CD4-positive, alpha-beta T cell treated with Interleukin-17A for 4 hours (primary cell): ENCODE measurements around the gene HS3ST2.
"Not testable (repeated sequence)": the region's sequence is repeated elsewhere in the genome, so short reads cannot be mapped to it uniquely, and the experiment has no call there.

Source experiments
- DNase-seq: peaks from one replicate; pipeline ENCODE4 v3.0.0-alpha.2; 2020; ENCODE audit warnings: mixed read lengths

HS3ST2 gene

DNA sequence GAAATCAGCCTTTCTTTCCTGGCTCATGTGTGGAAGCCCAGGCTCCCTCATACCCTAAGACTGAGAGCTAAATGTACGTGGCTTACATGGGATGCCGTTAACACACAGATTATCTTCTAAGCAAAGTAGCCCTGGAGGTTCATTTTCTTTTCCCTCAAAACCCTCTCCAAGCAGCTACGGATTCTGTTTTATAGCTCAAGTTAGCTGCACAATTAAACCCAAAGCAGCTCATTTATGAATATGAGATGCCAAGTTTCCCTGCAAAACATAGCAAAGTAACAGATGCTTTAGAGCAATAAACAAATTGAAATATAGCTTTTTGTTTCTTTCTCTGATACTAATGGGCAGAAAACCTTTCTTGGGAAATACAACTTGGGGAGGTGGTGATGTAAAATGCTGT is 72.0 kb downstream of the HS3ST2 start:
- DNase-seq: no peak

DNA sequence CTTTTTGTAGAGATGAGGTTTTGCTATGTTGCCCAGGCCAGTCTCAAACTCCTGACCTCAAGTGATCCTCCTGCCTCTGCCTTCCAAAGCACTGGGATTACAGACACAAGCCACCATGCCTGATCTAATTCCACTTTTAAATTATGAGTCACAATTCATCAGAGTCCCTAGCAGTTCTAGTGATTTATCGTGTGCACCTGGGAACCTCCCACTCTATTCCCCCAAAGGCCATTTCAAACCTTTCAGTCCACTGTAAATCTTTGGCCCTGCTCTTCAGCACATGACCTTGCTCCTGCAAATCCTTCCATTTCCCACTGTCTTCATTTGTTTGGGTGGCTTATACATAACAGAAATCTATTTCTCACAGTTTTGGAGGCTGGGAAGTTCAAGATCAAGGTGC is 73.0 kb downstream of the HS3ST2 start:
- DNase-seq: no peak

DNA sequence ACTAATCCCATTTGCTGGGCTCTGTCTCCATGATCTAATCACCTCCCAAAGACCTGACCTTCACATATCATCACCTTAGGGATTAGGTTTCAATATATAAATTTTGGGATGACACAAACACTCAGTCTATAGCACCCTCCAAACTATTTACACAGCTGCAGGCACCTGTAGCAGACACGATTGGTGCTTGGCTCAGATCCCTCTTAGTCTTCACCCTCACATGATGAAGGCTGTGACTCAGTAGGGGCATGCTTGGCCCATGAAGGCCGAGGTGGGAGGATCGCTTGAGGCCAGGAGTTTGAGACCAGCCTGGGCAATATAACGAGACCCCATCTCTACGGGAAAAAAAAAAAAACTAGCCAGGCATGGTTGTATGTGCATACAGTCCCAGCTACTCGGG is 73.5 kb downstream of the HS3ST2 start:
- DNase-seq: no peak

DNA sequence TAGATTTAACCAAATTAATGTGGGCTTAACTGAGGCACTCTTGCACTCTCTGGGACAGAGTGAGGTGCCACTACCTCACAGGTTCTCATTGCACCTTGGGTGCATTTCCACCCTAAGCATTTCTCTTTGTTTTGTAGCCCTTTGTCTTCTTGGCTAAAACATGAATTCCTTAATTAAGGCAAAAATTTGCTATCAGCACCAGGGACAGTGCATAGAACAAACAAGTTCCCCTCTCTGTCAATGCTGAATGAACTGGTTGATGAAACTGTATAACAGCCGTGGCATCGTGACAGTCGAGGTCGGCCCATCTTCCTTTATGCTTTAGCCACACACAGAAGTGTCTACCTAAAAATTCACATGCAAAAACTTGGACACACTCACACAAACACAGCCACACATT is 74.8 kb downstream of the HS3ST2 start:
- no peak for DNase-seq

DNA sequence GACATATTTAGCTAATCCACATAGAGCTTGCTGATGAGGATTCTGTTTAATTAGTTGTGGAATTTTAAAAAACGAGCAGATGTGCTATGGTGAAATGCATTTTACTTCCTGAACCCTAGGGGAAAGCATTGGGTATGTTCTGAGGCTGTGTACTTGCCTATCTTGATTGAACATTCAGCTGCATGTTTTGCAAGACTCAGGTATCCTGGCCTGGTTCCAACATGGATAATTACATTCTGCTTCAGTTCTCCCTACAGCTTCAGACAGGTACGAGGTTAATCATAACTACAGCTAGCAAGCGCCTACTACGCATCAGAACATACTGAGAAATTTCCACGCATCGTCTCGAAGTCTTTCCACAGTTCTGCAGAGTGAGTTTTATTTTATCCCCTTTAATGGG is 77.0 kb downstream of the HS3ST2 start:
- no peak for DNase-seq

DNA sequence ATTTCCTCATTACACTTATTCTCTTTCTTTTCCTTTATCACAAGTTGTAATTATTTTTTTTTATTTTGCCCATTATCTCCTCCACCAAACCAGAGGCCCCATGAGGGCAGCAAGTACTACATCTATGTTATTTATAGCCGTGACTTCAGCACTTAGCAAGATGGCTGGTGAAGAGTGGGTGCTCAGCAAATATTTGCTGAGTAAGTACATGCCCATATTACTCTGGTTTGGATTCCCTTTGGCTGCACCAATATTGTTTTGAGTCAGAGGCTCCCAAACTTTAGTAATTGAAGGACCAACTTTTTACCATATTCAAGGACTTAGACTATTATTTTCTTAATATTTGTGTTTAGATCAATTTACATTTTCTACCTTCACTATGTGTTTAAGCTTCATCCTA is 83.2 kb downstream of the HS3ST2 start:
- no peak for DNase-seq

DNA sequence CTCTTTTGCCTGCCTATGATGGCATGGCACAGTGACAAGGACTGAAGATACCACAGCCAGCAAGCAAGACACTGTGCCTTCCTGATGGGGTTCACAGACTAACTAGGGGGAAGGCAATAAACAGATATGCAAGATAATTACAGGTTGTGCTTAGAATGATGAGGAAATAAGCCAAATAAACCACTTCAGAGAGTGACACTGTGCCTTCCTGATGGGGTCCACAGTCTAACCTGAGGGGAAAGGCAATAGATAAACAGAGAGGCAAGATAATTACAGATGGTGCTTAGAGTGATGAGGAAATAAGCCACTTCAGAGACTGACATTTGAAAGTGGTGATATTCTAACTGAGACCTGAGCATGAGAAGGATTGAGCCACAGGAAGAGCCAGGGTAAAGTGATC is 84.2 kb downstream of the HS3ST2 start:
- DNase-seq: no peak

DNA sequence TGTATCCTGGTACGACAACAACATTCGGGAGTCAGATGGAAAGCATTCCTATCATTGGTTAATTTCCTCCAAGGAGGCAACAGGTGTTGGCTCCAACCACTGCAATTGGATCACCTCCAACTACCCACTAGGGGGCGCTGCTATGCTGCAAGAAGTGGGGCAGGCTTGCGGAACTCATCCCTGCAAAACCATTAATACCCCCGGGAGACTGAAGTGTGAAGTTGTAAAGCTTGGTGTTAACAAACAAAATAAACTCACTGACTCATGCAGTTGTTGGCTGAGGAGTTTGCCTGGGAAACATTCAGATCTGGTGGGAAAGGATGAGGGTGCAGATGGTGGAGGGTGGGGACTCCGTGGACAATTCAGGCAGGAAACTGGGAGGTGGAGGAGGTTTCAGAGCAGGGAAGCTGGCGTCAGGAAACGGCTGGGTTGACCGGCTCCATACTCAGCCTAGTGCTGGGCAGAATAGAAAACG is 84.9 kb downstream of the HS3ST2 start:
- DNase-seq: peak; percentile 44

DNA sequence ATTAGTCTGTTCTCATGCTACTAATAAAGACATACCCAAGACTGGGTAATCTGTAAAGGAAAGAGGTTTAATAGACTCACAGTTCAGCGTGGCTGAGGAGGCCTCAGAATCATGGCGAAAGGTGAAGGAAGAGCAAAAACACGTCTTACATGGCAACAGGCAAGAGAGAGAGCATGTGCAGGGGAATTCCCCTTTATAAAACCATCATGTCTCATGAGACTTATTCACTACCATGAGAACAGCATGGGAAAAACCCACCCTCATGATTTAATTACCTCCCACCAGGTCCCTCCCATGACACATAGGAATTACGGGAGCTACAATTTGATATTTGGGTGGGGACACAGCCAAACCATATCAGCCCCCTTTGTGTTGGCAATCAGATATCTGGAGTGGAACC is 85.6 kb downstream of the HS3ST2 start:
- DNase-seq: not testable (repeated sequence)

DNA sequence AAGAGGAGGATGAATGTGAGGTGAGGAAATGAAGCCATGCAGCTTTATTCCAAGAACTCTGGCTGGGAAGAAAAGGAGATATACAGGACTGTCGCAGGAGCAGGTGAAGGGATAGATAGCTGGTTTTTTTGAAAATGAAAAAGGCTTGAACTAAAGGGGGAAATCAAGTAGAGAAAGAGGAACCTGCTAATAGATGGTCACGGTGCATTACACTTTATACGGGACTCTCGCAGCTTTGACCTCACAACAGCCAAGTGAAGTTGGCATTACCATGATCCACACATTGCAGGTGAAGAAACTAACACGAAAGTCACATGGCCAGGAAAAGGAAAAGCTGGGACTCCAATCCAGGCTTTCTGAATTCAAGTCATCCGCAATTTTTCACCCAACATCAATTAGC is 86.9 kb downstream of the HS3ST2 start:
- DNase-seq: no peak

DNA sequence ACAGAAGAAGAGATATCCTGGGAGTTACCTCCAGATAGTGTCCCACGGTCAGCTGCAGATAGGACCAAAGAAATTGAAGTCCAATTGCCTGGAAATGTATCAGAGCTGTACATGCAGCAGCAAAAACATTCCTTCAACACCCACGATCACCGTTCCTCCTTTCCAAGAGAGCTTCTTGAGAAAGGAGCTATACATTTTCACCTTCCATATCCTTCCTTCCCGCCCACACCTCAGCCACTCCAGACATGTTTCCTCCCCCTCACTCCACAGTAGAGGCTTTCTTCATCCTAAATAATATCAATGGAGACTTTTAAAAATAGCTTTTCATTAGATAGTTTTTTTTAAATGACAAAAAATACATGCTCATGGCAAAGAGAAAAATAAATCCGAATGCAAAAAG is 87.6 kb downstream of the HS3ST2 start:
- DNase-seq: no peak

DNA sequence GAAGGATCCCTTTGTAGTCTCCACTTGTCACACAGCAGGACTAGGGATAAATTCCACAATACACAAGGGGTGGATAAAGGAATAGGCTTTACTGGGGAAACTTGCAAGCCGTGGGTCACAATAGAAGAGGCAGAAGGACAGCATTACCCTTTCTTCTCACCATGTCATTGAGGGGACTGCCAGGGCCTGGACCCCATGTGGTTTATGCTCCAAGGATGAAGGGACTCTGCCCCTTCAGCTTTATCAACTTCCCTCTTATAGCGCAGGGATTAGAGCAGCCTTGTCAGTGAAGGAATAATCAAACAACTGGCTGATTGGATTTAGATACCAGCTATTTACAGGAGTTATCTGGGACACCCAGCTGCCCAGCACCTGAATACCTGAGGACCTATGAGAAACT is 89.8 kb downstream of the HS3ST2 start:
- no peak for DNase-seq

DNA sequence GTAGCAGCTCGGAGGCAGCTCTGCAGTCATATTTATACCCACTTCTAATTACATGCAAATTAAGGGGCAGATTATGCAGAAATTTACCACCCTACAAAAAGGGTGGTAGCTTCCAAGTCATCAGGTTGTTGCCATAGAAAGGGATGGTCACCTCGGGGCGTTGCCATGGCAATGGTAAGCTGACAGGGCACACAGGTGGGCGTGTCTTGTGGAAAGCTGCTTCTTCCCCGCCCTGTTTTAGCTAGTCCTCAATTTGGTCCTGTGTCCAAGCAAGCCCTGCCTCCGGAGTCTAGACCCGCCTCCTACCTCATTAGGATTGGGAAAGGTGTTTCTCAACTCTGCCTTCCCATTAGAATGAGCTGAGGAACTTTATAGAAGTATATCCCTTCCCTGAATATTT is 98.7 kb downstream of the HS3ST2 start:
- DNase-seq: no peak

DNA sequence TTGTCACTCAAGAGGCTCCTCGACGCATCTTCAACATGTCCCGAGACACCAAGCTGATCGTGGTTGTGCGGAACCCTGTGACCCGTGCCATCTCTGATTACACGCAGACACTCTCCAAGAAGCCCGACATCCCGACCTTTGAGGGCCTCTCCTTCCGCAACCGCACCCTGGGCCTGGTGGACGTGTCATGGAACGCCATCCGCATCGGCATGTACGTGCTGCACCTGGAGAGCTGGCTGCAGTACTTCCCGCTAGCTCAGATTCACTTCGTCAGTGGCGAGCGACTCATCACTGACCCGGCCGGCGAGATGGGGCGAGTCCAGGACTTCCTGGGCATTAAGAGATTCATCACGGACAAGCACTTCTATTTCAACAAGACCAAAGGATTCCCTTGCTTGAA is 101.0 kb downstream of the HS3ST2 start:
- DNase-seq: no peak

DNA sequence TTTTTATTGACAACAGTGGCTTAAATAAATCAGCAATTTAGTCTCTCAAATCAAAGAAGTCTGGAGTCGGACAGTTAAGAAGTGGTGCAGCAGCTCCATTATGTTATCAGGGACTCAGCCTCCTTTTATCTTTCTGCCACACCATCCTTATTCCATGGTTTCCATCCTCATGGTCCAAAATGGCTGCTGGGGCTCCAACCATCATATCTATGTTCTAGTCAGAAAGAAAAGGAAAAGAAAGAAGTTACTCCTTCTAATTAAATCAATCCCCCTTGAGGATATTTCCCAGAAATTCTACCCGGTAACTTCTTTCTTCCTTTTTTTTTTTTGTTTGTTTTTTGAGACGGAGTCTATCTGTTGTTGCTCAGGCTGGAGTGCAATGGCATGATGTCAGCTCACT is 109.5 kb downstream of the HS3ST2 start:
- no peak for DNase-seq

DNA sequence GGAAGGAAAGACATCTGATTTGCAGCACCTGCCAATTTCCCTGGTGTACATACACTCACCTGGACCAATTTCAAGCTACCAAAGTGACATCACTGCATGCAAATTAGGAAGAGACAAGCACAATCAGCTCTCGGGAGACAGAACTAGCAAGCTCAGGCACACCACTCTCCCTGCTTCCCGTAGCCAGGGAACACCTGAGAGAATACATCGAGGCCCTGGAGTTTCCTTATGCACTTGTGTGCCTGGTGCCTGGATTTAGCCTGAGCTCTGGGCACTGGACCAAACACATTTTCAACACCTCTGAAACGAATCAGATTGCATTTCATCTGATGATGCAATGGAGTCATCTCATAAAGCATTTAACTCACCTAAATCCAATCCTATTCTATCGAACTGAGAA is 110.5 kb downstream of the HS3ST2 start:
- no peak for DNase-seq

DNA sequence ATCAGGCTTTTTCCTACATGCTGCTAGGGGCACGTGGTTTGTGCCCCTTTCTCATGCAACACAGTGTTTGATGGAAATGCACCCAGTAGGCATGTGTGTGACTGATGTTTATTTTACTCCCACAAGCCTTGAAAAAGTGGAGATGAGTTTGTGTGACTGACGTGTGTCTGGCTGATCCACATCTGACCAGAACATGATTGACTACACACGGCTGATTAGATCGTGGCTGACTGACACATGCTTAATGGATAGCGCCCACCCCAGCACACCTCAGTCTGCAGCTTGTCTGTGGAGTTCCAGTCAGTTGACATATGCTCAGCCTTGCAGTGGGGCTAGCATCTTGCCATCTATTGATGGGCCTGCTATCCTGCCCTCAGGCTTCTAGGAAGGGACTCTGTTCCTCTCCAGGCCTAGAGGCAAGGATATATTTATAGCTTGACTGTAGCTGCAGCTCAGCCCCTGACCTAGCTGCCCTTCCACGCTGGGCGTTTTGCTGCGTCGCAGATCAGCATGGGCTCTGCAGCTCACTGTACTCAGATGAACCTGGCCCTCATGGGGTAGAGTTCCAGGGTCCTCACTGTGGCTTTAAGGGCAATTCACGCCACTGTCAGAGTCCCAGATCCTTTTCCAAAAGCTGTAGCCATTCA is 112.3 kb downstream of the HS3ST2 start:
- no peak for DNase-seq

DNA sequence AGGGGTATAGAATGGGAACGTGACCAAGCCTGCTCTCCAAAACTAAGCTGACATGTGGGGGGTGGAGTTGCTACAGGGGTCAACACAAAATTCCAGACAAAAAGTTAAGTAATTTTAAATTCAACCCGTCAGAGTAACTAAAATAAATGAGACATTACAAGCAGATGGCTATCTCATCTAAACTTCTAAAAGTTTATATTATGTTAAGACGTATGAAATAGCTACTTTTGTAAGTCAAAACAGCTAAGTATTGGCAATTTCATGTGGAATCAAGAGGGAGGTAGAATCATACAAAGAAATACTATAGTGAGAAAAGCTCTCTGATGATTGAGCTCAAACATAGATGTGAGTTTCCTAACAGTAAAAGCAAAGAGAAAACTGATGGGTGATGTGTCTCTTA is 113.3 kb downstream of the HS3ST2 start:
- DNase-seq: no peak

DNA sequence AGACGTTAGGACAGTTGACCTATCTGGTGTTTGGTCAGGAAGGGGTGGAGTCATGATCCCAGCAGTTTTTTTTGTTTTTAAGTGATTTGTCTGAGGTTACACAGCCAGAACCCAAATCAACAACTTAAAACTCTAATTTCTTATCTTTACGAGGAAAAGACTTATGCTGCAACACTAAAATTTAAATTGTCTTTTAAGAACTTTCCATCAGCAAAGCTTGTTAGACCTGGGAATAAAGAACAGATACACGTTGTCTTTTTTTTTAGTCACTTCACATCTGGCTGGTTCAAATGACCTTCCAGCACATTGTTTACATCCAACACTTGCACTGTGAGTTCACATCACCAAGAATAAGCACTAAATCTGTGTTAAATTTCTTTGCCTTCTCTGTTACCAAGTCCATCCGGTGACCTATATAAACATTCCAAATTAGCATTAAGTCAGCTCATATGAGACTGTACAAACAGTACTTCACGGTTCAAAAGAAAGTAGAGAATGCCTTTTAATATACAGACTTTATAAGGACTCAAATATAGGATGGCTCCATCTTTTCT is 115.0 kb downstream of the HS3ST2 start:
- no peak for DNase-seq

DNA sequence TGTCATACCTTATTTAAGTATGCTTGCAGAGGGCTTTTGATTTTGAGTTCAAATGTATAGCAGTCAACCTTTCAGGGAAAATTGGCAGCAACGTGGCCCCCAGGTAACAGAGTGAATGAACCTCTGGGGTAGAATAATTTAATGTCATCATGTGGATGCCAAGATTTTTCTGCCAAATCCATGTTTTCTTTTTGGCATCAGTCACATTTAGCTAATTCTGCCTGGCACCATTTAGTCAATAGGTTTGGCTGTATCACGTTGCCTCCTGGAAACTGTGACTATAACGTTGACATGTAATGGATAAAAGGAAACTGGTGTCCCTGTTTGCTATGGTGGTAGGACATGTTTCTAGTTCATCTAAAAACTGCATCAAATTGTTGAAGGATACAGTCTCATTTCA is 115.5 kb downstream of the HS3ST2 start:
- no peak for DNase-seq

DNA sequence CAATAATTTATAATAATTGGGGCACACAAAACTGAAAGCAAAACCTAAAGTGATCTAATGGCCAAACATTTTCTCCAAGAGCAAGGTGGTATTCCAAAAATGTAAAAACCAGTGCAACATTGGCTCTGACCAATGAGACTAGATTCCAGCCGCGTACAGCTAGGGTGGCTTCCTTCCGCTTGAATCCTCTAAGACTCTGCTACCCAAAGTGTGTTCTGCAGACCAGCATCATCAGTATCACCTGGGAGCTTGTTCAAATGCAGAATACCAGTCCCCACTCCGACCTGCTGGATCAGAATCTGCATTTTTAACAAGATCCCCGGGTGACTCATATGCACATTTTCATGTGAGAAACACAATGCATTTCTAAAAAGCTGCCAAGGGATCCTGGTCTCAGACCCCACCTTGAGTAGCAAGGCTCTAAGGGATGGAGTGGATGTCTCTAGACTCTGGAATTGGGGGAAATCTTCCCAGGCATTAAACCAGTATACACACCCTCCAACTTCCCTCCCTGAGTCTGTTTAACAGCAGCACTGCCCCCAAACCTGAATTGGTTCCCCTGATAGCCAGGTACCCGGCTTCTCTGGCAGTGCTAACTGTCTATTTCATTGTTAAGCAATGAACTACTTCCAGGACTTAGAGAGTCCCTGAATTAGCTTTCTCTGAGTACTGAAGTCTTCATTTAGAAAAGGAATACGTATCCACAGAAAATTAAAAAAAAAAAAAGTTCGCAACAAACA is 118.2 kb downstream of the HS3ST2 start:
- DNase-seq: no peak

DNA sequence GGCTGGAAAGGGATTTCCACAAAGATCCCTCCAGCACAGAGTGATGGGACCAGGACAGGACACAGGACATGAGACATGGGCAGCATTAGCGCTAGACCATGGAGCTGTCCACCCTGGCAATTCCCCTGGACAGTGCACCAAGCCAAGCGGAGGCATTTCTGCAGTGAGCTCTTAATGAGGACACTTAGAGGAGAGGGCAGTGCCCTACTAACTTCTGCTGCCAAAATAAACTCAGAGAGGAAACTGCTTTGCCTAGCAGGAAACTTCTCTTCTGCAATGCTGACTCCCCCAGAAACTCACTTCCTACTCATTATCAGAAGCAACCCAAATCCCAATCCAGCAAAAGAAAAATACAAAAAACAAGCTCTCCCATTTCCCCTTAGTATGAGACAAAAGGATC is 119.2 kb downstream of the HS3ST2 start:
- no peak for DNase-seq

DNA sequence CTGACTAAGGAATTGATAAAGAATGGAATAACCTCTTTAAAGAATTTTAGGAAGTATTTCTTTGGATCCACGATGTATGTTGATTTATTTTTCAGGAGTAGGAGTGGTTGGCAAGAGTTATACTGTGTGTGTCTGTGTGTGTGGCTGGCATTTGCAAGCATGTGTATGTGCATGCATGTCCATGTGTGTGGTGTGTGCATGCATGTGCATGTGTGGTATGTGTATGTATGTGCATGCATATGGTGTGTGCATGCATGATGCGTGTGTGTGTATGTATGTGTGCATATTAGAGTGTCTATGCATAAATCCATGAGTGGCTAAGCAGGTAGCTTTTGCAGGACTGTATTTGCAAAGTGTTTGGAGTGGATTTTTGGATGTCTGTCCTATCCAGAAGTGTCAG is 120.8 kb downstream of the HS3ST2 start:
- DNase-seq: no peak

DNA sequence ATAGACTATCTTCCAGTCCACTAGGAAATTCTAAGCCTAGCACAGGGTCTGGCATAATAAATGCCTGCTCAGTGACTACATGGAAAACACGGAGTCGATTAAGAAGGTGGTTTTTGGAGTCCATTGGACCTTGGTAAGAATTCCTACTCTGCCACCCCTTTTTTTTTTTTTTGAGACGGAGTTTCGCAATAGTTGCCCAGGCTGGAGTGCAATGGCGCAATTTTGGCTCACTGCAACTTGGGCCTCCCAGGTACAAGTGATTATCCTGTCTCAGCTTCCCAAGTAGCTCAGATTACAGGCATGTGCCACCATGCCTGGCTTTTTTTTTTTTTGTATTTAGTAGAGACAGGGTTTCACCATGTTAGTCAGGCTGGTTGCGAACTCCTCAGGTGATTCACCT is 123.2 kb downstream of the HS3ST2 start:
- DNase-seq: no peak

DNA sequence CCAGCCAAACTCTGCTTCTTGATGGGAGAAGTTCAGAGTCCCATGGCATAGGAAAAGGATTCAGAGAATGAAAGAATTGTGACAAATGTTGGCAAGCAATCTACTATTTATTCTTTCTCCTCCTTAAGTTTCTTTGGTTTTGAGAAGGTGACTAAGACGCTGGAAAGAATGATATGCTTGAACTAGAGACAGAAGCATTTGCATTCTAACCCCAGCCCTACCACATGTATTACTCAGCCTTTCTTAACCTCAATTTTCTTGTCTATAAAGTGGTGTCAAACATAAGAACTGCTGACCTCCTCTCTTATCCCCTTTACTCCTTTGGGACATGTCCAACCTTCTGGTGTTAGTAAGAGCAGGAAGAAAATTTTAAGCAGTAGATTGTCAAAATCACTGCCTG is 124.7 kb downstream of the HS3ST2 start:
- no peak for DNase-seq
